ENCODE measurements around the gene OCRL.
"Not testable (repeated sequence)": the region's sequence is repeated elsewhere in the genome, so short reads cannot be mapped to it uniquely, and the experiment has no call there.

OCRL gene

GRCh38 chrX:129572422-129572821, 32.4 kb downstream of the OCRL start:
- no peaks in the 10 kb centered on the region for H3K9me2 ChIP-seq (replicated peaks; ENCODE audit: low read depth, low read length)
- no peak overlapping the region for H3K4me3 ChIP-seq (ENCODE audit: low read length, poor library complexity, severe bottlenecking)
- H3K9me3 ChIP-seq (ENCODE audit: insufficient read depth, low read depth, low read length): no peaks in the 10 kb centered on the region
- H3K9ac ChIP-seq (ENCODE audit: low read depth, low read length, poor library complexity, severe bottlenecking): no peak overlapping the region
- no peaks in the 10 kb centered on the region for H3K4me1 ChIP-seq (ENCODE audit: insufficient read depth, low read length, poor library complexity, severe bottlenecking)
- no peak for TF ChIP-seq CTCF (conservative IDR thresholded peaks at IDR 0.05; ENCODE audit: low read length)
- H3F3A ChIP-seq (ENCODE audit: low read depth): no peaks in the 10 kb centered on the region
- H4K20me1 ChIP-seq (ENCODE audit: insufficient read depth, low read length, poor library complexity, severe bottlenecking): no peaks in the 10 kb centered on the region
- no peak overlapping the region for H3K4me2 ChIP-seq (ENCODE audit: low read depth, low read length, poor library complexity, severe bottlenecking)
- no peaks in the 10 kb centered on the region for H3K27me3 ChIP-seq (ENCODE audit: insufficient read depth, low read length, poor library complexity, severe bottlenecking)
- H3K79me2 ChIP-seq (ENCODE audit: insufficient read depth, low read length): no peaks in the 10 kb centered on the region
- H3K36me3 ChIP-seq (ENCODE audit: insufficient read depth, low read length): peaks cover 38% of the 10 kb centered on the region; the same call in 1 of the 2 replicates
- H2AFZ ChIP-seq (ENCODE audit: low read length): no peak overlapping the region

GRCh38 chrX:129573652-129574051, 33.6 kb downstream of the OCRL start:
- not testable (repeated sequence) for H3K79me2 ChIP-seq (ENCODE audit: insufficient read depth, low read length); H3K4me2 ChIP-seq (ENCODE audit: low read depth, low read length, poor library complexity, severe bottlenecking)
- H3K36me3 ChIP-seq (ENCODE audit: insufficient read depth, low read length): peaks cover 37% of the 10 kb centered on the region; the same call in 1 of the 2 replicates

GRCh38 chrX:129574214-129574613, 34.2 kb downstream of the OCRL start:
- no peaks in the 10 kb centered on the region for H3K4me1 ChIP-seq (ENCODE audit: insufficient read depth, low read length, poor library complexity, severe bottlenecking)
- H4K20me1 ChIP-seq (ENCODE audit: insufficient read depth, low read length, poor library complexity, severe bottlenecking): no peaks in the 10 kb centered on the region
- H3K27me3 ChIP-seq (ENCODE audit: insufficient read depth, low read length, poor library complexity, severe bottlenecking): no peaks in the 10 kb centered on the region
- H3K9me3 ChIP-seq (ENCODE audit: insufficient read depth, low read depth, low read length): no peaks in the 10 kb centered on the region
- H3K36me3 ChIP-seq (ENCODE audit: insufficient read depth, low read length): peaks cover 35% of the 10 kb centered on the region; the same call in 1 of the 2 replicates
- H3K4me2 ChIP-seq (ENCODE audit: low read depth, low read length, poor library complexity, severe bottlenecking): no peak overlapping the region
- no peak overlapping the region for H2AFZ ChIP-seq (ENCODE audit: low read length)
- H3K4me3 ChIP-seq (ENCODE audit: low read length, poor library complexity, severe bottlenecking): no peak overlapping the region
- no peaks in the 10 kb centered on the region for H3K9me2 ChIP-seq (replicated peaks; ENCODE audit: low read depth, low read length)
- H3K9ac ChIP-seq (ENCODE audit: low read depth, low read length, poor library complexity, severe bottlenecking): no peak overlapping the region
- TF ChIP-seq EZH2phosphoT487 (IDR thresholded peaks at IDR 0.05; ENCODE audit: borderline replicate concordance): no peak
- TF ChIP-seq CTCF (conservative IDR thresholded peaks at IDR 0.05; ENCODE audit: low read length): no peak
- no peaks in the 10 kb centered on the region for H3K79me2 ChIP-seq (ENCODE audit: insufficient read depth, low read length)
- no peaks in the 10 kb centered on the region for H3F3A ChIP-seq (ENCODE audit: low read depth)

More at GRCh38 chrX:129573652-129574051, 33.6 kb downstream of the OCRL start:
- H3K4me1 ChIP-seq (ENCODE audit: insufficient read depth, low read length, poor library complexity, severe bottlenecking); H3F3A ChIP-seq (ENCODE audit: low read depth); H2AFZ ChIP-seq (ENCODE audit: low read length); H3K9me2 ChIP-seq (replicated peaks; ENCODE audit: low read depth, low read length); H3K4me3 ChIP-seq (ENCODE audit: low read length, poor library complexity, severe bottlenecking); H3K27me3 ChIP-seq (ENCODE audit: insufficient read depth, low read length, poor library complexity, severe bottlenecking); H3K9me3 ChIP-seq (ENCODE audit: insufficient read depth, low read depth, low read length); H3K9ac ChIP-seq (ENCODE audit: low read depth, low read length, poor library complexity, severe bottlenecking); H4K20me1 ChIP-seq (ENCODE audit: insufficient read depth, low read length, poor library complexity, severe bottlenecking): not testable (repeated sequence)

GRCh38 chrX:129576539-129576938, 36.5 kb downstream of the OCRL start:
- no peak overlapping the region for H3K4me2 ChIP-seq (ENCODE audit: low read depth, low read length, poor library complexity, severe bottlenecking)
- TF ChIP-seq EZH2phosphoT487 (IDR thresholded peaks at IDR 0.05; ENCODE audit: borderline replicate concordance) (no peak), CTCF (conservative IDR thresholded peaks at IDR 0.05; ENCODE audit: low read length) (no peak)
- H3K27me3 ChIP-seq (ENCODE audit: insufficient read depth, low read length, poor library complexity, severe bottlenecking): no peaks in the 10 kb centered on the region
- H3F3A ChIP-seq (ENCODE audit: low read depth): no peaks in the 10 kb centered on the region
- no peaks in the 10 kb centered on the region for H4K20me1 ChIP-seq (ENCODE audit: insufficient read depth, low read length, poor library complexity, severe bottlenecking)
- no peaks in the 10 kb centered on the region for H3K9me2 ChIP-seq (replicated peaks; ENCODE audit: low read depth, low read length)
- H3K9me3 ChIP-seq (ENCODE audit: insufficient read depth, low read depth, low read length): no peaks in the 10 kb centered on the region
- no peaks in the 10 kb centered on the region for H3K79me2 ChIP-seq (ENCODE audit: insufficient read depth, low read length)
- no peak overlapping the region for H3K4me3 ChIP-seq (ENCODE audit: low read length, poor library complexity, severe bottlenecking)
- H3K9ac ChIP-seq (ENCODE audit: low read depth, low read length, poor library complexity, severe bottlenecking): no peak overlapping the region
- H3K4me1 ChIP-seq (ENCODE audit: insufficient read depth, low read length, poor library complexity, severe bottlenecking): no peaks in the 10 kb centered on the region
- H2AFZ ChIP-seq (ENCODE audit: low read length): no peak overlapping the region
- H3K36me3 ChIP-seq (ENCODE audit: insufficient read depth, low read length): peaks cover 28% of the 10 kb centered on the region; the same call in 1 of the 2 replicates

Data from Loucy (cell line).